Neutrophil (primary cell): ENCODE results near the gene RAX2.

Source experiments
- H3K27ac ChIP-seq: fragments of 200-600 bp; sonication (generic); 2 replicates; pipeline ENCODE4 v1.5.1; 2016; ENCODE audit warnings: mild to moderate bottlenecking, moderate library complexity
- H3K27me3 ChIP-seq: fragments of 200-600 bp; sonication (generic); 2 replicates; pipeline ENCODE4 v1.6.0; 2016; ENCODE audit warnings: mild to moderate bottlenecking
- H3K36me3 ChIP-seq: fragments of 200-600 bp; sonication (generic); 2 replicates; pipeline ENCODE4 v1.5.1; 2017
- H3K4me1 ChIP-seq, 2 experiments: fragments of 200-600 bp in 1 of 2; sonication (generic) in 1 of 2; 1 replicate in 1 of 2; 2 replicates in 1 of 2; pipeline versions ENCODE4 v1.5.1 to v1.6.1; 2013 to 2016; ENCODE audit warnings: low read depth in 1 of 2, low read length in 1 of 2, mild to moderate bottlenecking in 1 of 2, moderate library complexity in 1 of 2; ENCODE audit not compliant: control insufficient read depth in 1 of 2, insufficient read depth in 1 of 2
- H3K4me3 ChIP-seq, 2 experiments: fragments of 200-600 bp in 1 of 2; sonication (generic) in 1 of 2; 1 replicate in 1 of 2; 2 replicates in 1 of 2; pipeline ENCODE4 v1.5.1; 2013 to 2016; ENCODE audit warnings: low read depth in 1 of 2, low read length in 1 of 2, mild to moderate bottlenecking in 1 of 2, moderate library complexity in 1 of 2
- H3K9me3 ChIP-seq: fragments of 200-600 bp; sonication (generic); 2 replicates; pipeline ENCODE4 v1.5.1; 2016
- CTCF ChIP-seq: fragments of 200-600 bp; sonication (generic); IDR thresholded peaks from 2 replicates; pipeline ENCODE4 v1.5.1; 2016; ENCODE audit warnings: antibody characterized with exemption

Gene RAX2

DNA sequence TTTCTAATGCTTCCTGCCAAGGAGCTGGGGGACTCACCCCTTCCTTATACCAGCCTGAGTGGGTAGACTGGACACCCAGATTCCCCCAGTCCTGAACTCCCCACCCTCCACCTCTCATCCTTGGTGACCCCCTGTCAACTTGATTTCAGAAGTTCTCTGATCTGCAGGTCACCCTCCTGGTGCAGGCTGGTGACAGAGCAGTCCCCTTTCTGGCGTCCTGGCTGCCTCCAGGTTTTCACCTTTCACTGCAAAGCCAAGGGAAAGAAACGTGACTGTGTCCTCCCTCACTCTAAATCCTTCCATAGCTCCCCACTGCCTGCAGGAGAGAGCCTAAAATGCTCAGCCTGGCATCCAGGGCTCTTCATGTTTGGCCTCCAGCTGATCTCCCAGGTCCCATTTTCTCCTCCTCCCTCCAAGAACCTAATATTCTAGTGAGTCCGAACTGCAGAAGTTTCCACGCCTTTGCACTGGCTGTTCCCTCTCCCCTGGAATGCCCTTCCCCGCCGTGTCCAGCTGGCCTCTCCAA lies 18.2 kb upstream of the RAX2 start:
- Histone ChIP-seq H3K4me1 (peaks cover 7 to 9% of the 10 kb centered on the region in 2 experiments), H3K9me3 (no peaks in the 10 kb centered on the region), H3K36me3 (no peaks in the 10 kb centered on the region), H3K27ac (no peak overlapping the region), H3K27me3 (peaks cover 54% of the 10 kb centered on the region), H3K4me3 (no peak overlapping the region)
- no peak for TF ChIP-seq CTCF

DNA sequence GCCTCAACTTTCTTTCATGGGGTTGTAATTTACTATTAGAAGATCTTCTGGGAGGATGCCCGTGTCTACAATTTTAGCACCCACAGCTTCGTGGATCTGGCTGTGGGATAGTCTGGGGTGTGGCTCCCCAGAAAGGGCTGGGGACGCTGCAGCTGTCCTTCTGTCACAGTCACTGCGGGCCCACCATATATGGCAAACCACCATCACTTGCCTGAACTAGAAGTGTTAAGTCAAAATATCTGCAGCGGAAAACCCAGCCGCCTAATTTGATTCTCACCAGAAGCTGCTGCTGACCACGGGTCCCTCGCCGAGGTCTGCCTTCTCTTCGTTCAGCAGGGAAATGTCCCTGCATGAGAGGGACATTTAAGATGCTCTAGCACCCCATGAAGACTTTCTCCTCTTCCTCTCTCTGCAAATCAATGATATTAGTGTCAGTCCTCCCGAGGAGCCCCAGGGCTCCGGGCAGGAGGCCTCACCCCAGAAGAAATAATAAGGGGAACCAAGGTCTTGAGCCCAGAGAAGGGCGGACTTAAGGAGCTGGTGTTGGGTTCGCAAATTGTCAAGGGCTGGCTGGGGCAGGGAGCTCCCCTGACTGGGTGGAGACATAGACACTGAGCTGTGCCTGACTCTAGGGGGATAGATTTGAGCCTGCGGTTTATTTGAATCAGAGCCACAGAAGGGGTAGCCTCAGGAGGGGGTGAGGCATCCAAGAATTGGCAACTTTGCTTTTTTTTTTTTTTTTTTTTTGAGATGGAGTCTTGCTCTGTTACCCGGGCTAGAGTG lies 17.2 kb upstream of the RAX2 start:
- H3K36me3 ChIP-seq = no peaks in the 10 kb centered on the region
- no peak overlapping the region for H3K4me3 ChIP-seq
- H3K27me3 ChIP-seq = peaks cover 65% of the 10 kb centered on the region
- peaks cover 13 to 15% of the 10 kb centered on the region in 2 experiments for H3K4me1 ChIP-seq
- H3K9me3 ChIP-seq = no peaks in the 10 kb centered on the region
- TF ChIP-seq CTCF = no peak
- no peak overlapping the region for H3K27ac ChIP-seq

- Histone ChIP-seq H3K4me3 (peak within 1 kb of the TSS; percentile 47 to 57), H3K4me1 (peaks cover 13 to 15% of the 10 kb centered on the region in 2 experiments), H3K27me3 (peaks cover 69% of the 10 kb centered on the region), H3K9me3 (peaks cover 14% of the 10 kb centered on the region), H3K36me3 (no peaks in the 10 kb centered on the region), H3K27ac (no peak within 1 kb of the TSS)
- no peak for TF ChIP-seq CTCF
Observed at GRCh38 chr19:3785938-3786824, 14.2 kb upstream of the RAX2 start, which contains the start of gene MATK. TSS of gene MATK (minus strand) at chr19:3786381. CDS start at chr19:3785135, 1,246 bp downstream.

DNA sequence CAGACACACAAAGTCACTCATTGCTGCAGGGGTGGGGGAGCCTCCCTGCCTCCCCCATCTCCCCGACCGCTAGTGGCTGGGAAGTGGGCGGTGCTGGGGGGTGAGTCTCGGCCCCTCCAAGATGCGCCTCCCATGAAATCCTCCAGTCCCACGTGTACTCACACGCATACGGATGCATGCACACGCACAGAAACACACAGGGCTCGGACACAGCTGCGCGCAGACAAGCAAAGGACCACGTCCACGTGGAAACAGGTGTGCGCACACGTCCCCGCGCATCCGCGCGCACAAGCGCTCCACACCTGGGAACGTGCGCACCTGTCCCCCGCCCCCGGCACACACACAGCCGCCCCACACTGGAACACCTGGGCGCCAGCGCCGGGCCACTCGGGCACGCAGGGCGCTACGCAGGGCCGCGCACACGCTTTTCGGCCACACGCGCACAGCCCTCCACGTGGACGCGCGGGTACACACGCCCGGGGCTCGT lies 13.5 kb upstream of the RAX2 start:
- Histone ChIP-seq H3K4me3 (peak overlapping the region; percentile 47 to 57), H3K36me3 (no peaks in the 10 kb centered on the region), H3K9me3 (peaks cover 19% of the 10 kb centered on the region), H3K27me3 (peaks cover 63% of the 10 kb centered on the region), H3K27ac (no peak overlapping the region), H3K4me1 (peaks cover 13 to 15% of the 10 kb centered on the region in 2 experiments)
- TF ChIP-seq CTCF = no peak

- peak overlapping the region; percentile 47 to 57 for H3K4me3 ChIP-seq
- peaks cover 19% of the 10 kb centered on the region for H3K9me3 ChIP-seq
Observed at GRCh38 chr19:3784607-3785450, 12.8 kb upstream of the RAX2 start.

More at GRCh38 chr19:3784607-3785450, 12.8 kb upstream of the RAX2 start:
- Histone ChIP-seq H3K27ac (no peak overlapping the region), H3K36me3 (no peaks in the 10 kb centered on the region), H3K4me1 (peaks cover 13 to 15% of the 10 kb centered on the region in 2 experiments), H3K27me3 (peaks cover 56% of the 10 kb centered on the region)
- TF ChIP-seq CTCF = no peak
